ENCODE measurements around the gene TTC3.

- TF ChIP-seq ZNF251 (CRISPR knock-in tag; IDR thresholded peaks at IDR 0.05) (no peak), UBTF (CRISPR knock-in tag; IDR thresholded peaks at IDR 0.05) (no peak), ZBTB20 (CRISPR knock-in tag; IDR thresholded peaks at IDR 0.05; ENCODE audit: borderline replicate concordance, low read depth) (no peak), THYN1 (CRISPR knock-in tag; IDR thresholded peaks at IDR 0.05; ENCODE audit: borderline replicate concordance, low read depth) (no peak), SMYD3 (CRISPR knock-in tag; IDR thresholded peaks at IDR 0.05) (no peak), MYC (CRISPR knock-in tag; IDR thresholded peaks at IDR 0.05; ENCODE audit: borderline replicate concordance) (no peak), ZNF597 (CRISPR knock-in tag; IDR thresholded peaks at IDR 0.05) (no peak), ZNF143 (CRISPR knock-in tag; IDR thresholded peaks at IDR 0.05) (no peak), MXI1 (IDR thresholded peaks at IDR 0.05; ENCODE audit: borderline replicate concordance, low read depth, low read length) (no peak)
Measured at GRCh38 chr21:37040212-37040611, 32.8 kb upstream of the TTC3 start.

Data from HepG2 (cell line).